HCT116 (cell line): Measurements from ENCODE around the gene GP9. TPM values are rescaled to one million over a fixed set of nuclear protein-coding genes. Genes with fewer than 3 reads are reported as not detected.

Source experiments
- ATAC-seq: fragments of 200-7000 bp; cut with Tn5 transposase; 2 replicates; pipeline ENCODE4 v1.9.1; 2020; ENCODE audit warnings: mild to moderate bottlenecking, moderate library complexity
- BruUV-seq: library from RNA; stranded (reverse); fragments of 400-500 nt; replicated peaks from 2 replicates; lab custom pipeline; 2021; lab: Mats Ljungman, UMichigan
- CTCF ChIA-PET: fragments of 300-600 bp; sonication (Branson Sonifier 250); formaldehyde crosslinking; loops from one replicate; lab custom pipeline; 2021; ENCODE audit warnings: antibody characterized with exemption; lab: Charles Lee
- POLR2A ChIA-PET: fragments of 300-600, 350-600 bp; sonication (Branson Sonifier 250); formaldehyde crosslinking; loops from one replicate; lab custom pipeline; 2021; ENCODE audit warnings: antibody characterized with exemption; lab: Charles Lee
- RAD21 ChIA-PET, 2 experiments: fragments of 300-600 bp; sonication (Branson Sonifier 250); formaldehyde crosslinking; loops; one replicate each; lab custom pipeline; 2023; ENCODE audit warnings: low total read pairs in 2 of 2; ENCODE audit not compliant: uncharacterized antibody in 2 of 2, unreplicated experiment in 2 of 2, low non-redundant PET in 1 of 2; lab: Charles Lee
- DNase-seq: peaks from one replicate; pipeline ENCODE4 v3.0.0-alpha.2; 2010; ENCODE audit warnings: low read depth, low spot score
- H2AFZ ChIP-seq: fragments of 200-600 bp; shearing (Covaris generic), sonication (generic); 2 replicates; pipeline ENCODE4 v1.6.1; 2017; ENCODE audit warnings: low read depth, mixed run types, mixed read lengths, antibody characterized with exemption, low read length; ENCODE audit not compliant: poor library complexity, severe bottlenecking
- H3K27ac ChIP-seq: 2 replicates; pipeline ENCODE4 v1.5.1; 2012; ENCODE audit warnings: low read depth, low read length
- H3K27me3 ChIP-seq: fragments of 200-600 bp; sonication (generic); 2 replicates; pipeline ENCODE4 v1.6.1; 2016; ENCODE audit warnings: mixed run types, low read length, mixed read lengths; ENCODE audit not compliant: insufficient read depth
- H3K36me3 ChIP-seq, 2 experiments: fragments of 200-500 bp in 1 of 2; fragments of 200-600 bp in 1 of 2; sonication (Bioruptor generic) in 1 of 2; sonication (generic) in 1 of 2; 2 replicates each; pipeline versions ENCODE4 v1.5.1 to v1.6.1; 2014 to 2016; ENCODE audit warnings: low read length in 2 of 2, inconsistent platforms in 1 of 2, mixed read lengths in 1 of 2, mixed run types in 1 of 2; ENCODE audit not compliant: insufficient read depth in 2 of 2, control insufficient read depth in 1 of 2
- H3K4me1 ChIP-seq, 2 experiments: fragments of 200-600 bp in 1 of 2; sonication (generic) in 1 of 2; 2 replicates each; pipeline versions ENCODE4 v1.5.1 to v1.6.1; 2012 to 2017; ENCODE audit warnings: low read length in 2 of 2, inconsistent platforms in 1 of 2, mild to moderate bottlenecking in 1 of 2, mixed read lengths in 1 of 2, mixed run types in 1 of 2, moderate library complexity in 1 of 2; ENCODE audit not compliant: insufficient read depth in 2 of 2, control insufficient read depth in 1 of 2
- H3K4me2 ChIP-seq: fragments of 200-600 bp; sonication (generic); 2 replicates; pipeline ENCODE4 v1.6.1; 2017; ENCODE audit warnings: mixed run types, low read length, mixed read lengths
- H3K4me3 ChIP-seq, 2 experiments: fragments of 200-600 bp in 1 of 2; sonication (generic) in 1 of 2; replicated peaks in 1 of 2; 2 replicates each; pipeline ENCODE4 v1.5.1; 2011 to 2016; ENCODE audit warnings: low read length in 2 of 2, control low read depth in 1 of 2, low read depth in 1 of 2, mild to moderate bottlenecking in 1 of 2, mixed read lengths in 1 of 2, mixed run types in 1 of 2
- H3K79me2 ChIP-seq: fragments of 200-600 bp; sonication (generic); 2 replicates; pipeline ENCODE4 v1.6.1; 2017; ENCODE audit warnings: mild to moderate bottlenecking, mixed run types, low read length, moderate library complexity, mixed read lengths; ENCODE audit not compliant: insufficient read depth
- H3K9ac ChIP-seq: fragments of 200-600 bp; sonication (generic); 2 replicates; pipeline ENCODE4 v1.6.1; 2016; ENCODE audit warnings: low read length, mixed read lengths
- H3K9me2 ChIP-seq: fragments of 200-600 bp; sonication (generic), shearing (Covaris generic); 2 replicates; pipeline ENCODE4 v1.6.1; 2017; ENCODE audit warnings: mixed run types, mild to moderate bottlenecking, moderate library complexity; ENCODE audit not compliant: insufficient read depth
- H3K9me3 ChIP-seq, 2 experiments: fragments of 200-500 bp in 1 of 2; fragments of 200-600 bp in 1 of 2; sonication (Bioruptor generic) in 1 of 2; sonication (generic) in 1 of 2; 2 replicates each; pipeline ENCODE4 v1.6.1; 2014 to 2017; ENCODE audit warnings: low read length in 2 of 2, mixed read lengths in 2 of 2, inconsistent platforms in 1 of 2, low read depth in 1 of 2, mild to moderate bottlenecking in 1 of 2, mixed run types in 1 of 2, moderate library complexity in 1 of 2; ENCODE audit not compliant: control insufficient read depth in 1 of 2, insufficient read depth in 1 of 2
- H4K20me1 ChIP-seq: fragments of 200-600 bp; sonication (generic), shearing (Covaris generic); 2 replicates; pipeline ENCODE4 v1.6.1; 2017; ENCODE audit warnings: mixed run types, mild to moderate bottlenecking, moderate library complexity; ENCODE audit not compliant: insufficient read depth
- ELF1 ChIP-seq: IDR thresholded peaks from 2 replicates; pipeline ENCODE4 v1.6.1; 2012; ENCODE audit warnings: low read depth, borderline replicate concordance
- FOSL1 ChIP-seq: IDR thresholded peaks from 2 replicates; pipeline ENCODE4 v1.6.1; 2012; ENCODE audit warnings: low read depth
- RAD21 ChIP-seq: IDR thresholded peaks from 2 replicates; pipeline ENCODE4 v1.6.1; 2012; ENCODE audit warnings: low read depth, mild to moderate bottlenecking
- ZFX ChIP-seq: fragments of 450-650 bp; IDR thresholded peaks from 2 replicates; pipeline ENCODE4 v1.6.1; 2017
- ZNF274 ChIP-seq: fragments of 200-500 bp; sonication (Bioruptor generic); IDR thresholded peaks from 2 replicates; pipeline ENCODE4 v1.6.1; 2014; ENCODE audit warnings: mild to moderate bottlenecking, low read depth, low read length, inconsistent platforms
- intact Hi-C: fragments of 100-400 bp; cut with micrococcal nuclease; formaldehyde crosslinking; loops from 2 replicates; pipeline ENCODE4 v1.10.0; 2022
- total RNA-seq: library from RNA; stranded (reverse); gene quantifications from one replicate; pipeline ENCODE4 v1.2.1, GENCODE V29; 2021; ENCODE audit not compliant: unreplicated experiment
- TF ChIP-seq, protein P1 (sequence below): IDR thresholded peaks from 2 replicates; pipeline ENCODE4 v1.6.1; 2012
- TF ChIP-seq, protein P2 (sequence below): IDR thresholded peaks from 2 replicates; pipeline ENCODE4 v1.6.1; 2012; ENCODE audit warnings: low read depth

The GP9 gene
- total RNA-seq, 1 experiment from 2014 or later: not detected

DNA sequence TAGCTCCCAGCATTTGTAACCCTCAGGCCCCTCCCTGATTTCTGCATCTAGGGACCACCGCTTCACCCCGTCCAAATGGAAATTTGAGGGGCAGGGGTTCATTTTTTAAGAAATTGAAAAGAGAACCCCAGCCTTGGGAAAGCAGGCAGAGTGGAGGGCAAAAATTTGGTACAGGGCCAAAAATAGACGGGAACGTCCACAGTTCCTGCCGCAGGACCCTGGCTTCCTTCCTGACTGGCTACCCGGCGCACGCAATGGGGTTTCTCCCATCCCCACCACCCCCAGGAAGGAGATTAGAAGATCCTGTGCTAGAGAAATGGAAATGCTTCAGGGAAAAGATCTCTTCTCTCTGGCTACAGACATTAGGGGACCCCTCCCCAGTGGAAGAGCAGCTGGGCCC, 20.9 kb downstream of the GP9 start:
- CTCF ChIA-PET: no interaction called here
- ATAC-seq: no peak
- TF ChIP-seq ZNF274: no peak
- TF ChIP-seq ELF1: no peak
- no peak for TF ChIP-seq ZFX
- TF ChIP-seq RAD21: no peak
- TF ChIP-seq, protein P1, sequence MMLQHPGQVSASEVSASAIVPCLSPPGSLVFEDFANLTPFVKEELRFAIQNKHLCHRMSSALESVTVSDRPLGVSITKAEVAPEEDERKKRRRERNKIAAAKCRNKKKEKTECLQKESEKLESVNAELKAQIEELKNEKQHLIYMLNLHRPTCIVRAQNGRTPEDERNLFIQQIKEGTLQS: no peak
- no peak for TF ChIP-seq FOSL1
- TF ChIP-seq, protein P2, sequence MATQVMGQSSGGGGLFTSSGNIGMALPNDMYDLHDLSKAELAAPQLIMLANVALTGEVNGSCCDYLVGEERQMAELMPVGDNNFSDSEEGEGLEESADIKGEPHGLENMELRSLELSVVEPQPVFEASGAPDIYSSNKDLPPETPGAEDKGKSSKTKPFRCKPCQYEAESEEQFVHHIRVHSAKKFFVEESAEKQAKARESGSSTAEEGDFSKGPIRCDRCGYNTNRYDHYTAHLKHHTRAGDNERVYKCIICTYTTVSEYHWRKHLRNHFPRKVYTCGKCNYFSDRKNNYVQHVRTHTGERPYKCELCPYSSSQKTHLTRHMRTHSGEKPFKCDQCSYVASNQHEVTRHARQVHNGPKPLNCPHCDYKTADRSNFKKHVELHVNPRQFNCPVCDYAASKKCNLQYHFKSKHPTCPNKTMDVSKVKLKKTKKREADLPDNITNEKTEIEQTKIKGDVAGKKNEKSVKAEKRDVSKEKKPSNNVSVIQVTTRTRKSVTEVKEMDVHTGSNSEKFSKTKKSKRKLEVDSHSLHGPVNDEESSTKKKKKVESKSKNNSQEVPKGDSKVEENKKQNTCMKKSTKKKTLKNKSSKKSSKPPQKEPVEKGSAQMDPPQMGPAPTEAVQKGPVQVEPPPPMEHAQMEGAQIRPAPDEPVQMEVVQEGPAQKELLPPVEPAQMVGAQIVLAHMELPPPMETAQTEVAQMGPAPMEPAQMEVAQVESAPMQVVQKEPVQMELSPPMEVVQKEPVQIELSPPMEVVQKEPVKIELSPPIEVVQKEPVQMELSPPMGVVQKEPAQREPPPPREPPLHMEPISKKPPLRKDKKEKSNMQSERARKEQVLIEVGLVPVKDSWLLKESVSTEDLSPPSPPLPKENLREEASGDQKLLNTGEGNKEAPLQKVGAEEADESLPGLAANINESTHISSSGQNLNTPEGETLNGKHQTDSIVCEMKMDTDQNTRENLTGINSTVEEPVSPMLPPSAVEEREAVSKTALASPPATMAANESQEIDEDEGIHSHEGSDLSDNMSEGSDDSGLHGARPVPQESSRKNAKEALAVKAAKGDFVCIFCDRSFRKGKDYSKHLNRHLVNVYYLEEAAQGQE: no peak

More for the DNA sequence above, 20.9 kb downstream of the GP9 start:
- Histone ChIP-seq H3K9me3 (no peaks in the 10 kb centered on the region), H3K9me2 (no peaks in the 10 kb centered on the region), H3K9ac (no peak overlapping the region), H3K4me1 (no peaks in the 10 kb centered on the region), H2AFZ (no peak overlapping the region), H3K79me2 (no peaks in the 10 kb centered on the region), H4K20me1 (no peaks in the 10 kb centered on the region), H3K27me3 (no peaks in the 10 kb centered on the region), H3K36me3 (no peaks in the 10 kb centered on the region), H3K4me3 (no peak overlapping the region), H3K27ac (no peak overlapping the region), H3K4me2 (no peak overlapping the region)
- BruUV-seq: no TSS peak
- POLR2A ChIA-PET: no interaction called here
- DNase-seq: no peak
- RAD21 ChIA-PET: interaction anchor here (0.5 to 0.6 kb wide), 2 partner anchors 28 to 360 kb away, joined by 3 read pairs; no protein-coding TSS in a partner anchor
- intact Hi-C loops: no loop called here
